HepG2 (cell line): ENCODE measurements around the gene MTFR1L. TPM values are rescaled to one million over a fixed set of nuclear protein-coding genes. Genes with fewer than 3 reads are reported as not detected.

Experiments used
- ERF ChIP-seq: IDR thresholded peaks from 2 replicates; pipeline ENCODE4 v1.6.1; 2018; ENCODE audit warnings: missing biosample characterization, missing genetic modification reagents
- FOXP1 ChIP-seq, 2 experiments: fragments of 450-650 bp in 1 of 2; IDR thresholded peaks; 2 replicates each; pipeline ENCODE4 v1.6.1; 2017 to 2018; ENCODE audit warnings: antibody characterized with exemption in 1 of 2
- HNRNPL ChIP-seq: fragments of 200-400 bp; formaldehyde crosslinking; IDR thresholded peaks from 2 replicates; pipeline ENCODE4 v1.6.1; 2017; ENCODE audit warnings: mild to moderate bottlenecking, low read depth, low read length
- KDM1A ChIP-seq: IDR thresholded peaks from 2 replicates; pipeline ENCODE4 v1.6.1; 2016; ENCODE audit warnings: missing compliant biosample characterization
- NR2F1 ChIP-seq, 2 experiments: fragments of 450-650 bp in 1 of 2; formaldehyde crosslinking in 1 of 2; IDR thresholded peaks; 2 replicates each; pipeline versions ENCODE4 v1.5.0 to v1.6.1; 2016 to 2020; ENCODE audit warnings: mild to moderate bottlenecking in 1 of 2, missing compliant biosample characterization in 1 of 2, missing genetic modification reagents in 1 of 2, moderate library complexity in 1 of 2
- NRL ChIP-seq: sonication (generic); formaldehyde crosslinking; IDR thresholded peaks from 2 replicates; pipeline ENCODE4 v1.5.0; 2020; ENCODE audit warnings: missing genetic modification reagents, mild to moderate bottlenecking, moderate library complexity, borderline replicate concordance
- POLR2G ChIP-seq: fragments of 200-400 bp; formaldehyde crosslinking; IDR thresholded peaks from 2 replicates; pipeline ENCODE4 v1.6.1; 2018; ENCODE audit warnings: mild to moderate bottlenecking, low read depth, low read length, moderate library complexity
- RARA ChIP-seq: IDR thresholded peaks from 2 replicates; pipeline ENCODE4 v1.6.1; 2016; ENCODE audit warnings: missing genetic modification reagents, missing compliant biosample characterization
- SKI ChIP-seq: fragments of 450-650 bp; IDR thresholded peaks from one replicate; pipeline ENCODE4 v1.6.1; 2018; ENCODE audit warnings: mild to moderate bottlenecking; ENCODE audit not compliant: partially characterized antibody
- SRSF1 ChIP-seq: fragments of 200-400 bp; formaldehyde crosslinking; optimal IDR thresholded peaks from 2 replicates; pipeline ENCODE3; 2017; ENCODE audit warnings: mild to moderate bottlenecking, low read depth, low read length, moderate library complexity
- TAF1 ChIP-seq: sonication (generic); formaldehyde crosslinking; IDR thresholded peaks from 2 replicates; pipeline ENCODE4 v1.4.0; 2020; ENCODE audit warnings: missing genetic modification reagents
- U2AF2 ChIP-seq: fragments of 200-400 bp; formaldehyde crosslinking; IDR thresholded peaks from 2 replicates; pipeline ENCODE4 v1.6.1; 2017; ENCODE audit warnings: low read depth, mild to moderate bottlenecking, low read length
- ZBTB26 ChIP-seq: IDR thresholded peaks from 2 replicates; pipeline ENCODE4 v1.6.1; 2016; ENCODE audit warnings: missing compliant biosample characterization, missing genetic modification reagents, borderline replicate concordance
- ZNF121 ChIP-seq: sonication (generic); formaldehyde crosslinking; IDR thresholded peaks from 2 replicates; pipeline ENCODE4 v1.5.0; 2020; ENCODE audit warnings: mild to moderate bottlenecking, missing genetic modification reagents
- ZNF205 ChIP-seq: IDR thresholded peaks from 2 replicates; pipeline ENCODE4 v1.6.1; 2018; ENCODE audit warnings: missing biosample characterization, missing genetic modification reagents
- ZNF614 ChIP-seq: IDR thresholded peaks from 2 replicates; pipeline ENCODE4 v1.6.1; 2018; ENCODE audit warnings: missing biosample characterization, missing genetic modification reagents, inconsistent platforms, borderline replicate concordance
- ZNF629 ChIP-seq: sonication (generic); formaldehyde crosslinking; conservative IDR thresholded peaks from 2 replicates; pipeline ENCODE4 v1.5.0; 2020; ENCODE audit warnings: missing genetic modification reagents
- ZNF691 ChIP-seq: sonication (generic); formaldehyde crosslinking; IDR thresholded peaks from 2 replicates; pipeline ENCODE4 v1.4.0; 2020; ENCODE audit warnings: missing genetic modification reagents, low read depth, mild to moderate bottlenecking, borderline replicate concordance
- ZNF883 ChIP-seq: sonication (generic); formaldehyde crosslinking; IDR thresholded peaks from 2 replicates; pipeline ENCODE4 v1.5.1; 2020; ENCODE audit warnings: mild to moderate bottlenecking, missing genetic modification reagents; ENCODE audit errors: not compliant biosample characterization
- polyA plus RNA-seq, 8 experiments: library from polyadenylated mRNA; depleted of rRNA in 3 of 8; stranded (reverse) in 7 of 8; unstranded in 1 of 8; fragments of >200 nt; fragmentation: Illumina TruSeq in 4 of 8; extraction: Trizol in 4 of 8; gene quantifications; 2 replicates each; pipeline versions ENCODE4 v1.2.1 to v1.2.3, GENCODE V29; 2011 to 2016; ENCODE audit warnings: low read depth in 4 of 8, missing spikeins in 1 of 8, mixed read lengths in 1 of 8; ENCODE audit not compliant: insufficient read depth in 1 of 8
- total RNA-seq, 5 experiments: library from RNA; depleted of rRNA; stranded (reverse); fragments of >200 nt; fragmentation: Illumina TruSeq; extraction: Trizol; gene quantifications; 2 replicates each; pipeline ENCODE4 v1.2.3, GENCODE V29; 2016; ENCODE audit warnings: low read depth in 1 of 5
- TF ChIP-seq, protein P1 (sequence below): fragments of 450-650 bp; IDR thresholded peaks from 2 replicates; pipeline ENCODE4 v1.6.1; 2017
- TF ChIP-seq, protein P2 (sequence below): IDR thresholded peaks from 2 replicates; pipeline ENCODE4 v1.4.0; 2020; ENCODE audit warnings: mild to moderate bottlenecking, missing genetic modification reagents

The MTFR1L gene
- total and polyA plus RNA-seq, 2 of the 13 experiments (the other 11 are each of a cell fraction or from before 2014, with no cell fraction given): 38.0 to 55.7 TPM

DNA sequence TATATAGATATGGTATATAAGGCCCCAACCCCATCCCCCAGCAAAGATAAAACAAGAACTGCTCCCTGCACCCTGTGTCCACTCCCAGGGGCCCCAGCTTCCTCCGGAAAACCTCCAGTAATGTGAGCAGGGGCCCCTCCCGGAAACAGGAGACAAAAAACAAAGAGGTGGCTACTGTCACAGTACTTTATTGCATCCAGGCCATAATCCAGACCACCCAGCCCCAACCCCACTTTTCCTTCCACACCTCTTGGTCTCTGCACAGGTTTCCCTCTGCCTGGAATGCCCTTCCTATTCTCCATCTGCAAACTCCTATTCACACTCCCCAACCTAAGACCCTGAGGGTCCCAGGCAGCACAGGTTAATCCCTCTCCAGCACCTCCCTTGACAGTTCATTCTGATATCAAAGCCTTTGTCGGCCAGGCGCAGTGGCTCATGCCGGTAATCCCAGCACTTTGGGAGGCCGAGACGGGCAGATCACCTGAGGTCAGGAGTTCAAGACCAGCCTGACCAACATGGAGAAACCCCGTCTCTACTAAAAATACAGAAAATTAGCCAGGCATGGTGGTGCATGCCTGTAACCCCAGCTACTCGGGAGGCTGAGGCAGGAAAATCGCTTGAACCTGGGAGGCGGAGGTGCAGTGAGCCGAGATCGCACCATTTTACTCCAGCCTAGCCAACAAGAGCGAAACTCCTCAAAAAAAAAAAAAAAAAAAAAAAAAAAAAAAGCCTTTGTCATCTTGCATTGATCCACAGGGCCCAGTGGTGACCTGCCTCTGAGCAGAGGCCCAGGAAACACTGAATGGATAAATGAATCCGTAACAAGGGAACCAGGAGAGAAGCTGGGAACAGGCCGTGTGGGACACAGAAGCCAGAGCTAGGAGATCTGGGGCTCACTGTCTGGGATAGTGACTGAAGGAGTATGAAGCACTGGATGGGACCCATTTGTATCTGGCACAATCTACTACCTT lies 41.8 kb downstream of the MTFR1L start (continued):
- TF ChIP-seq HNRNPL (no peak), RARA (CRISPR knock-in tag) (peak; percentile 94), ERF (peak; percentile 51; the same call in 1 of the 2 replicates), U2AF2 (no peak), SKI (peak; percentile 11), TAF1 (CRISPR knock-in tag) (no peak; the same call in 1 of the 2 replicates), NR2F1 (CRISPR knock-in tag; IDR thresholded peaks at IDR 0.05) (peak in 1 of 2 experiments; percentile 56; a peak in 1 of 4 replicates), ZNF883 (CRISPR knock-in tag) (no peak), ZNF691 (no peak), ZNF121 (CRISPR knock-in tag) (no peak), ZNF614 (CRISPR knock-in tag) (peak; percentile 35; the same call in 1 of the 2 replicates), POLR2G (no peak; the same call in none of the 2 replicates), NRL (CRISPR knock-in tag) (no peak), KDM1A (peak; percentile 69; the same call in 1 of the 2 replicates), ZNF629 (CRISPR knock-in tag) (no peak), FOXP1 (IDR thresholded peaks at IDR 0.05) (no peak), FOXP1 (CRISPR knock-in tag; IDR thresholded peaks at IDR 0.05) (peak; percentile 44), ZNF205 (CRISPR knock-in tag) (no peak), ZBTB26 (CRISPR knock-in tag) (no peak), SRSF1 (no peak)
- TF ChIP-seq, protein P1, sequence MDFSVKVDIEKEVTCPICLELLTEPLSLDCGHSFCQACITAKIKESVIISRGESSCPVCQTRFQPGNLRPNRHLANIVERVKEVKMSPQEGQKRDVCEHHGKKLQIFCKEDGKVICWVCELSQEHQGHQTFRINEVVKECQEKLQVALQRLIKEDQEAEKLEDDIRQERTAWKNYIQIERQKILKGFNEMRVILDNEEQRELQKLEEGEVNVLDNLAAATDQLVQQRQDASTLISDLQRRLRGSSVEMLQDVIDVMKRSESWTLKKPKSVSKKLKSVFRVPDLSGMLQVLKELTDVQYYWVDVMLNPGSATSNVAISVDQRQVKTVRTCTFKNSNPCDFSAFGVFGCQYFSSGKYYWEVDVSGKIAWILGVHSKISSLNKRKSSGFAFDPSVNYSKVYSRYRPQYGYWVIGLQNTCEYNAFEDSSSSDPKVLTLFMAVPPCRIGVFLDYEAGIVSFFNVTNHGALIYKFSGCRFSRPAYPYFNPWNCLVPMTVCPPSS: no peak
- TF ChIP-seq, protein P2, sequence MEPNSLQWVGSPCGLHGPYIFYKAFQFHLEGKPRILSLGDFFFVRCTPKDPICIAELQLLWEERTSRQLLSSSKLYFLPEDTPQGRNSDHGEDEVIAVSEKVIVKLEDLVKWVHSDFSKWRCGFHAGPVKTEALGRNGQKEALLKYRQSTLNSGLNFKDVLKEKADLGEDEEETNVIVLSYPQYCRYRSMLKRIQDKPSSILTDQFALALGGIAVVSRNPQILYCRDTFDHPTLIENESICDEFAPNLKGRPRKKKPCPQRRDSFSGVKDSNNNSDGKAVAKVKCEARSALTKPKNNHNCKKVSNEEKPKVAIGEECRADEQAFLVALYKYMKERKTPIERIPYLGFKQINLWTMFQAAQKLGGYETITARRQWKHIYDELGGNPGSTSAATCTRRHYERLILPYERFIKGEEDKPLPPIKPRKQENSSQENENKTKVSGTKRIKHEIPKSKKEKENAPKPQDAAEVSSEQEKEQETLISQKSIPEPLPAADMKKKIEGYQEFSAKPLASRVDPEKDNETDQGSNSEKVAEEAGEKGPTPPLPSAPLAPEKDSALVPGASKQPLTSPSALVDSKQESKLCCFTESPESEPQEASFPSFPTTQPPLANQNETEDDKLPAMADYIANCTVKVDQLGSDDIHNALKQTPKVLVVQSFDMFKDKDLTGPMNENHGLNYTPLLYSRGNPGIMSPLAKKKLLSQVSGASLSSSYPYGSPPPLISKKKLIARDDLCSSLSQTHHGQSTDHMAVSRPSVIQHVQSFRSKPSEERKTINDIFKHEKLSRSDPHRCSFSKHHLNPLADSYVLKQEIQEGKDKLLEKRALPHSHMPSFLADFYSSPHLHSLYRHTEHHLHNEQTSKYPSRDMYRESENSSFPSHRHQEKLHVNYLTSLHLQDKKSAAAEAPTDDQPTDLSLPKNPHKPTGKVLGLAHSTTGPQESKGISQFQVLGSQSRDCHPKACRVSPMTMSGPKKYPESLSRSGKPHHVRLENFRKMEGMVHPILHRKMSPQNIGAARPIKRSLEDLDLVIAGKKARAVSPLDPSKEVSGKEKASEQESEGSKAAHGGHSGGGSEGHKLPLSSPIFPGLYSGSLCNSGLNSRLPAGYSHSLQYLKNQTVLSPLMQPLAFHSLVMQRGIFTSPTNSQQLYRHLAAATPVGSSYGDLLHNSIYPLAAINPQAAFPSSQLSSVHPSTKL (CRISPR knock-in tag): peak; percentile 76
